Left ventricle myocardium inferior (tissue), 1 donor: ENCODE measurements around the gene DAB2IP. TPM values are rescaled to one million over a fixed set of nuclear protein-coding genes. Genes with fewer than 3 reads are reported as not detected.

ENCODE experiments used
- DNase-seq: peaks from one replicate; pipeline ENCODE4 v3.0.0-alpha.2; 2020
- H3K27ac ChIP-seq: fragments of 200-600 bp; replicated peaks from 2 replicates; pipeline ENCODE4 v1.8.0; 2021
- H3K27me3 ChIP-seq: fragments of 200-600 bp; 2 replicates; pipeline ENCODE4 v1.8.0; 2021; ENCODE audit warnings: low read depth
- H3K36me3 ChIP-seq: fragments of 200-600 bp; 2 replicates; pipeline ENCODE4 v1.8.0; 2021
- H3K4me1 ChIP-seq: fragments of 200-600 bp; 2 replicates; pipeline ENCODE4 v1.8.0; 2021
- H3K4me3 ChIP-seq: fragments of 200-600 bp; 2 replicates; pipeline ENCODE4 v1.8.0; 2021; ENCODE audit warnings: mild to moderate bottlenecking, moderate library complexity
- H3K9me3 ChIP-seq: fragments of 200-600 bp; replicated peaks from 2 replicates; pipeline ENCODE4 v1.8.0; 2021
- intact Hi-C: fragments of 100-400 bp; cut with micrococcal nuclease; formaldehyde crosslinking; loops from one replicate; pipeline ENCODE4 v1.11.0; 2022
- total RNA-seq: library from RNA; stranded (reverse); fragmentation: NEBNext Ultra II Directional; extraction: Animal tissue kit (Norgen Biotek cat#: 25700); gene quantifications from one replicate; pipeline ENCODE4 v1.2.1, GENCODE V29; 2021
- TF ChIP-seq, protein P1 (sequence below): fragments of 200-600 bp; IDR thresholded peaks from 2 replicates; pipeline ENCODE4 v1.8.0; 2021; ENCODE audit warnings: antibody characterized with exemption, mild to moderate bottlenecking, borderline replicate concordance
- donor health status: DM: no; HTN: yes; CAD: no; lungs with severe emphysema.

The DAB2IP gene
- total RNA-seq, 1 donor from 2014 or later = 50.7 TPM

DNA sequence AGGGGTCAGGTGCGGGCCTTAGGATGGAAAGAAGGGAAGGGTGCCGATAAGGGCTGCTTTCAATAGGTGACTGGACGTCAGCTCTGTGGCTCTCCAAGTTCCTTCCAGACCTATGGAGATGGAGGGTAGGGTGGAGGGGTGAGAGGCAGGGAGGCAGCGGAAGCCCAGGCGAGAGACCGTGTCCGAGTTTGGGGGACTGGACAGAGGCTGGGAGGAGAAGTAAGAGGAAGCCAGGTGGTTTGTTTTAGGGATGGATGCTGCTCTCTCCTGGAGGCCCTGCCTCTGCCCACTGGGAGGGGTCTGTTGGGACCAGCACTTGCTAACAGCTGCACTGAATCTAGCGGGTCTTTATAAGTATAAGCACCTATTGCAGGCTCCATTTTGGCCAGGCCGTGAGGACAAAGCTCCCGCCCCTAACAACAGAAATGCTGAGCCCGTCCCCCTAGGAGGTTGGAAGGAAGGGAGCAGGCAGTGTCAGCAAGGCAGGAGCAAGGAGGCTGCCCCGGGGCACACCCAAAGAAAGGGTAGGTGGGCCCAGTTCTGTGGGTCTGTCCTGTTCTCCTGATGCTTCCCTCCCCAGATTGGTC is 167.5 kb downstream of the DAB2IP start:
- intact Hi-C loops = no loop called here
- Histone ChIP-seq H3K9me3 (no peaks in the 10 kb centered on the region), H3K27me3 (no peaks in the 10 kb centered on the region), H3K4me1 (peaks cover 22% of the 10 kb centered on the region), H3K36me3 (no peaks in the 10 kb centered on the region), H3K27ac (no peak overlapping the region), H3K4me3 (no peak overlapping the region)
- TF ChIP-seq, protein P1, sequence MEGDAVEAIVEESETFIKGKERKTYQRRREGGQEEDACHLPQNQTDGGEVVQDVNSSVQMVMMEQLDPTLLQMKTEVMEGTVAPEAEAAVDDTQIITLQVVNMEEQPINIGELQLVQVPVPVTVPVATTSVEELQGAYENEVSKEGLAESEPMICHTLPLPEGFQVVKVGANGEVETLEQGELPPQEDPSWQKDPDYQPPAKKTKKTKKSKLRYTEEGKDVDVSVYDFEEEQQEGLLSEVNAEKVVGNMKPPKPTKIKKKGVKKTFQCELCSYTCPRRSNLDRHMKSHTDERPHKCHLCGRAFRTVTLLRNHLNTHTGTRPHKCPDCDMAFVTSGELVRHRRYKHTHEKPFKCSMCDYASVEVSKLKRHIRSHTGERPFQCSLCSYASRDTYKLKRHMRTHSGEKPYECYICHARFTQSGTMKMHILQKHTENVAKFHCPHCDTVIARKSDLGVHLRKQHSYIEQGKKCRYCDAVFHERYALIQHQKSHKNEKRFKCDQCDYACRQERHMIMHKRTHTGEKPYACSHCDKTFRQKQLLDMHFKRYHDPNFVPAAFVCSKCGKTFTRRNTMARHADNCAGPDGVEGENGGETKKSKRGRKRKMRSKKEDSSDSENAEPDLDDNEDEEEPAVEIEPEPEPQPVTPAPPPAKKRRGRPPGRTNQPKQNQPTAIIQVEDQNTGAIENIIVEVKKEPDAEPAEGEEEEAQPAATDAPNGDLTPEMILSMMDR = no peak
- no peak for DNase-seq

DNA sequence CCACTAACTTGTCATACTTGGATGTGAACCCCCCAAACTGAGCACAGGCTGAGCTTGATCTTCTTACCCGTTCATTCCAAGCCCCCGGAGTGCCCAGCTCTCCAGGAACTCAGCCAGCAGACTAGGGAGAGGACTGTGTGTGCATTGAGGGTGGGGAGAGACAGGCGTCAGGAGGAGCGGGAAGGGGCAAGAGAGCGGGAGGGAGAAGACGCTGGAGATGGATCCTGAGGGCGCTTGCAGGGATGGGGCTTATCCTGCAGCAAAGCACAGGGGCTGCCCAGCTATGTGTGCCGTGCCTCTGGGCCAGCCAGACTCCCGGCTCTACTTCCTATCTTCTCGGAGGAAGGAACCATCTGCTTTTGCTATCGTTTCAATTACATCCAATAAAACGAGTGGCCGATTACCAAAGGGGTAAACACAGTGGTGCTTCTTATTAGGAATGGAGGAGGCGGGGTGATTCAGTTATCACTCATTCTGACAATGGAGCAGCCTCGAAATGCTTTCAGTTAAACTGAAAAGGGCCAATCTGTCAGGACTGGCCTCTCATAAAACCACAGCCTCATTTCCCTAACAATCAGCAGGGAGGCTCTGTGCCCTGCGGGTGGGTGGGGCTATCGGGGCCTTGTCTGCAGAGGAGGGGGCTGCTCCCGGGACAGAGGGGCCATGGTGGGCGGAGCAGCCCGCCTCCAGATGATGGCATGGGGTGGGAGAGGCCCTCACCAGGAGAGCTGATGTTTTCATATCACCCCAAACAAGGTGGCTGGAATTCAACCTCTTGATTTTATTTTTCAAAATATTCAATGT is 168.2 kb downstream of the DAB2IP start:
- no peaks in the 10 kb centered on the region for H3K36me3 ChIP-seq
- no peaks in the 10 kb centered on the region for H3K27me3 ChIP-seq
- no peak for DNase-seq
- no peak overlapping the region for H3K27ac ChIP-seq
- peaks cover 24% of the 10 kb centered on the region for H3K4me1 ChIP-seq
- intact Hi-C loops = no loop called here
- H3K4me3 ChIP-seq = no peak overlapping the region
- TF ChIP-seq, protein P1 = no peak
- no peaks in the 10 kb centered on the region for H3K9me3 ChIP-seq

DNA sequence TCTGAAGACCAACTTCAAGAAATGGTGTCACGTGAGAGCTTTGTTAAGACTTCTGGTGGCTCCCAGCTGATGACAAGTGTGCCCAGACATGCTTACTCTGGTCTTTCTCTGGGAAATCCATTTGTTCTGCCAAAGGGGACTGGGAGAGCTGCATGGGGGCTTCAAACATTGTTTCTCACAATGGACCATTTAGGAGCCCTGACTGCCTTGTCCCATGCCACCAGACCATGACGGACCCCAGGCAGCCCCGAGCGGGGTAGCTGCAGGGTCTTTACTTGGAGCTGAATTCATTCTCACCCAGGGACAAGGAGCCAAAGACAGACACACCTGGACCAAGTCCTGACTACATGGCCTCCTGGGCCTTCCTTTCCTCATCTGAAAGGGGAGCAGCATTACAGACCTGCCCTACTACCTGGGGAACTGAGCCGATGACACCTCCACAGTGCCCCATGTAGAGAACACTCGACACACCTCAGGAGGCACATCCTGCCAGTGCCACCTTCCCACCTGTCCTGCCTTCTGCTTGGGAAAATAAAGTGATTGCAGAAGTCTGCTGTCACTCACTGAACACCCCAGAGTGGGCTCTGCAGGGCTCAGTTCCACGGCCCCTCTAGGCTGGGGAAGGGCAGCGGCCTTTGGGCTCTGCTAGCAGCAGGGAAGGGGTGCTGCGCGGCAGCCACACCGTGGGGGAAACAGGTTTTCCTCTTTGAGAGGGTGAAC is 169.0 kb downstream of the DAB2IP start:
- H3K4me1 ChIP-seq = peaks cover 26% of the 10 kb centered on the region
- intact Hi-C loops = no loop called here
- TF ChIP-seq, protein P1 = no peak
- no peaks in the 10 kb centered on the region for H3K36me3 ChIP-seq
- H3K27me3 ChIP-seq = no peaks in the 10 kb centered on the region
- DNase-seq = no peak
- H3K9me3 ChIP-seq = no peaks in the 10 kb centered on the region
- no peak overlapping the region for H3K27ac ChIP-seq
- H3K4me3 ChIP-seq = no peak overlapping the region

- intact Hi-C loops = no loop called here
- Histone ChIP-seq H3K4me3 (no peak overlapping the region), H3K27me3 (no peaks in the 10 kb centered on the region), H3K4me1 (peaks cover 26% of the 10 kb centered on the region), H3K9me3 (no peaks in the 10 kb centered on the region), H3K27ac (no peak overlapping the region), H3K36me3 (no peaks in the 10 kb centered on the region)
- TF ChIP-seq, protein P1 = no peak
- no peak for DNase-seq
These were observed 169.9 kb downstream of the DAB2IP start for GRCh38 chr9:121821326-121821725.

- no peak for DNase-seq
- TF ChIP-seq, protein P1 = no peak
- H3K9me3 ChIP-seq = no peaks in the 10 kb centered on the region
- no peak overlapping the region for H3K4me3 ChIP-seq
- no peak overlapping the region for H3K27ac ChIP-seq
- peaks cover 26% of the 10 kb centered on the region for H3K4me1 ChIP-seq
- H3K27me3 ChIP-seq = no peaks in the 10 kb centered on the region
- H3K36me3 ChIP-seq = no peaks in the 10 kb centered on the region
- intact Hi-C loops = no loop called here
These were observed 171.0 kb downstream of the DAB2IP start for GRCh38 chr9:121822093-121823085.
